ENCODE results near the gene TEAD3.

Gene TEAD3

GRCh38 chr6:35457907-35458306 is 39.0 kb downstream of the TEAD3 start:
- Histone ChIP-seq H3K4me1 (ENCODE audit: low read depth, poor library complexity, severe bottlenecking) (peaks cover 33% of the 10 kb centered on the region), H4K20me1 (ENCODE audit: insufficient read depth) (no peaks in the 10 kb centered on the region), H2AFZ (ENCODE audit: low read depth) (no peak overlapping the region), H3K4me3 (IDR thresholded peaks at IDR 0.05; ENCODE audit: insufficient read depth, low read depth, low read length) (no peak overlapping the region), H3K79me2 (ENCODE audit: insufficient read depth, low read depth) (peaks cover 8% of the 10 kb centered on the region; the same call in 1 of the 2 replicates), H3K36me3 (ENCODE audit: insufficient read depth) (no peaks in the 10 kb centered on the region), H3K4me2 (no peak overlapping the region), H3K27me3 (ENCODE audit: insufficient read depth, low read depth) (no peaks in the 10 kb centered on the region), H3K27ac (no peak overlapping the region), H3K9ac (no peak overlapping the region)
- no peak for TF ChIP-seq CTCF (conservative IDR thresholded peaks at IDR 0.05; ENCODE audit: low read depth, low read length)

GRCh38 chr6:35454391-35455110 is 42.3 kb downstream of the TEAD3 start:
- Histone ChIP-seq H3K9ac (no peak overlapping the region), H4K20me1 (ENCODE audit: insufficient read depth) (no peaks in the 10 kb centered on the region), H3K4me3 (IDR thresholded peaks at IDR 0.05; ENCODE audit: insufficient read depth, low read depth, low read length) (no peak overlapping the region), H3K4me1 (ENCODE audit: low read depth, poor library complexity, severe bottlenecking) (peaks cover 47% of the 10 kb centered on the region), H2AFZ (ENCODE audit: low read depth) (no peak overlapping the region), H3K36me3 (ENCODE audit: insufficient read depth) (no peaks in the 10 kb centered on the region), H3K79me2 (ENCODE audit: insufficient read depth, low read depth) (peaks cover 10% of the 10 kb centered on the region; the same call in 1 of the 2 replicates), H3K4me2 (peak overlapping the region; percentile 20; the same call in 1 of the 2 replicates), H3K27ac (no peak overlapping the region), H3K27me3 (ENCODE audit: insufficient read depth, low read depth) (no peaks in the 10 kb centered on the region)
- no peak for TF ChIP-seq CTCF (conservative IDR thresholded peaks at IDR 0.05; ENCODE audit: low read depth, low read length)

- H3K4me1 ChIP-seq (ENCODE audit: low read depth, poor library complexity, severe bottlenecking): peaks cover 45% of the 10 kb centered on the region
- H3K9ac ChIP-seq: no peak overlapping the region
- no peak overlapping the region for H3K4me3 ChIP-seq (IDR thresholded peaks at IDR 0.05; ENCODE audit: insufficient read depth, low read depth, low read length)
- H3K36me3 ChIP-seq (ENCODE audit: insufficient read depth): no peaks in the 10 kb centered on the region
- peak overlapping the region; percentile 87 for H3K4me2 ChIP-seq
- no peak overlapping the region for H2AFZ ChIP-seq (ENCODE audit: low read depth)
- no peaks in the 10 kb centered on the region for H3K27me3 ChIP-seq (ENCODE audit: insufficient read depth, low read depth)
- no peaks in the 10 kb centered on the region for H4K20me1 ChIP-seq (ENCODE audit: insufficient read depth)
- H3K27ac ChIP-seq: no peak overlapping the region
- H3K79me2 ChIP-seq (ENCODE audit: insufficient read depth, low read depth): peaks cover 10% of the 10 kb centered on the region; the same call in 1 of the 2 replicates
- no peak for TF ChIP-seq CTCF (conservative IDR thresholded peaks at IDR 0.05; ENCODE audit: low read depth, low read length)
Observed at GRCh38 chr6:35453236-35453635, 43.6 kb downstream of the TEAD3 start.

- Histone ChIP-seq H3K27me3 (ENCODE audit: insufficient read depth, low read depth) (no peaks in the 10 kb centered on the region), H3K4me1 (ENCODE audit: low read depth, poor library complexity, severe bottlenecking) (peaks cover 39% of the 10 kb centered on the region), H3K36me3 (ENCODE audit: insufficient read depth) (no peaks in the 10 kb centered on the region), H3K4me3 (IDR thresholded peaks at IDR 0.05; ENCODE audit: insufficient read depth, low read depth, low read length) (no peak within 1 kb of the TSS), H3K79me2 (ENCODE audit: insufficient read depth, low read depth) (peaks cover 10% of the 10 kb centered on the region; the same call in 1 of the 2 replicates), H3K9ac (peak within 1 kb of the TSS; percentile 42; the same call in 1 of the 2 replicates), H3K27ac (no peak within 1 kb of the TSS), H3K4me2 (peak within 1 kb of the TSS; percentile 87), H4K20me1 (ENCODE audit: insufficient read depth) (no peaks in the 10 kb centered on the region), H2AFZ (ENCODE audit: low read depth) (peak within 1 kb of the TSS; percentile 94)
- no peak for TF ChIP-seq CTCF (conservative IDR thresholded peaks at IDR 0.05; ENCODE audit: low read depth, low read length)
Observed at GRCh38 chr6:35452183-35453090, 44.4 kb downstream of the TEAD3 start, which contains the start of gene FANCE. FANCE (plus strand) TSS chr6:35452338; CDS start chr6:35452546, 208 bp downstream.

All from KMS-11 (cell line).